SW 1271 (cell line): ENCODE measurements around the gene LRIG1.

Experiments
- DNase-seq, 2 experiments: peaks; one replicate each; lab custom pipeline; 2025; lab: John Stamatoyannopoulos, UW

The LRIG1 gene

DNA sequence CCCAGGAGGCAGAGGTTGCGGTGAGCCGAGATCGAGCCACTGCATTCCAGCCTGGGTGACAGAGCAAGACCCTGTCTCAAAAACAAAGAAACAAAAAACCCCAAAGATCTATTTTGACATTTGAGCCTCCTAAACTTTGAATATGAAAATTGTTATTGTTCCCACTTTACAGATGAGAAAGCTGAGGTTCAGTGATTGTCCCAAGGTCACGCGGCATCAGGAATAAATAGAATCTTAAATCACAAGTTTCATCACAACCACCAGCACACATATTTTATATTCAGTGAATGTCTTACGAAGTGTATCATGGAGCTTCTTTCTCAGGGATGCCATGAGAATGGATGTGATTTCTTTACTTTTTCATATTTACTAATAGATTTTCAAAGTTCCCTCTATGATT, 5.3 kb upstream of the LRIG1 start:
- no peak for DNase-seq

- no peak for DNase-seq
Measured at GRCh38 chr3:66504850-66505641, 4.2 kb upstream of the LRIG1 start.

DNA sequence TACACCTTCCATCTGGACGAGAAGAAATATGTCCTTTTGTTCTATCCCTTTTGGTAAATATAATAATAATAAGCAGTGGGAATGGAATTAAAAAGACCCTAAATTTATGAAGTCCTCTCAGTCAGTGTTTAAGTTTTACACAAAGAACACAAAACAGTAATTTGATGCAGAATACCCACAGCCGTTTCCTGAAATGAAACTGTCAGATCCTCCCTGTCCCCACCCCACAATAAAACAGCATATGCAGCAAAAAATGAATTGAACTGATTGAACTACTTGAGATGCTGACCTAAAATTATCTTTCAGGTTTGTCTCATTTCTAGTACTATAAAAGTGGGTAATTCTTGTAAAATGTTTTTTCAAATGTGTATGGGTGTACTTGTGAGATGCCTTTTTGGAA, 2.2 kb upstream of the LRIG1 start:
- no peak for DNase-seq

DNA sequence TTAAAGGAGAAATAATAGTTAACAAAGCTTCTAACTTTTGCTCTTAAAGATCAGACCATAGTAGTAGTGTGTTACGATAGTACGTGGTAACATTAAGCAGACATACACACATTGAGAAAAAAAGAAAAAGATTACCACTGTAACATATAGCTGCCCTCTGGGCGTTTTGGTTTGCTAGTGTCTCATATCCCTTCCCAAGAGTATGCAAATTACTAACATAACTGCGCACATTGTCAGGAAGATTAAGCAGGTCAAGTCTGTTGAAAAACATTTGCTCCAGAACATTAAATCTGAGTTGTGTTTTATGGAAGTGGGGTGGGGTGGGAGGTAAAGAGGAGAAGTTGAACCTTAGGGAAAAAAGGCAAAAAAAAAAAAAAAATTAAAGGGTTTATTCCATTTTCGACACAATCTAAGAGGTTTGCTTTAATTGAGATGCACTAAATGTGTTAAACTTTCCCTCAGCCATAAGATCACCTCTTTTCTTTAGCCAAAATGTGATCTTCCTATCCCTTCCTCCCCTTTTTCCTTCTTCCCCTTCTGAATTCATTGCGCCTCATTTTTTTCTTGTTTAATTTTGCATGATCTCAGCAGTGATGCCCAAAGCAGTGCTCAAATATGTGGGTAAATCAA, 1.5 kb upstream of the LRIG1 start:
- no peak for DNase-seq

DNA sequence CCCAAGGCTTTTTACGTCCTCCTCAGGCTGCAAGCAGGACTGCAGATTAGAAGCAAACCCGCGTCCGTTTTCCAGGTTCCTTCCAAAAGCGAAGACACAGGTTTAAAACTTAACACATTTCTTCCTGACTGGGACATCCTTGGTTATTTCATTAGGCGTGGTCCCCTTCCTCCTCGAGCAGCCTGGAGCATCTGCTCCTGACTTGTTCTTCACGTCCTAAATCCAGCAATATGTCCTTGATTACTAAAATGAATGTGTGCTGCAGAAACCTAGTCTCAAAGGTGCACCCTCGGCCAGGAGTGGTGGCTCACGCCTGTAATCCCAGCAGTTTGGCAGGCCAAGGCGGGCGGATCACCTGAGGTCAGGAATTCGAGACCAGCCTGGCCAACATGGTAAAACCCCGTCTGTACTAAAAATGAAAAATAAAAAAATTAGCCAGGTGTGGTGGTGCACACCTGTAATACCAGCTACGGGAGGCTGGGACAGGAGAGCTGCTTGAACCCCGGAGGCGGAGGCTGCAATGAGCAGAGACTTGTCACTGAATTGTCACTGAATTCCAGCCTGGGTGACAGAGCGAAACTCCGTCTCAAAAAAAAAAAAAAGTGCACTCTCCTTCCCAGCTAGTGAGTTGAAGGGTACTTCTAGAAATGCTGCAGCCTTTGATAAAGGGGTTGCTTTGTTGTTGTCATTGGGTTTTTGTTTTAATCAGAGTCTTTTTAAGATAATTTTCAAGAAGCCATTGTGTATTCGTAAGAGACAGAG, 842 bp upstream of the LRIG1 start:
- no peak for DNase-seq

GRCh38 chr3:66499881-66500575, 794 bp downstream of the LRIG1 start:
- DNase-seq, result no peak

DNA sequence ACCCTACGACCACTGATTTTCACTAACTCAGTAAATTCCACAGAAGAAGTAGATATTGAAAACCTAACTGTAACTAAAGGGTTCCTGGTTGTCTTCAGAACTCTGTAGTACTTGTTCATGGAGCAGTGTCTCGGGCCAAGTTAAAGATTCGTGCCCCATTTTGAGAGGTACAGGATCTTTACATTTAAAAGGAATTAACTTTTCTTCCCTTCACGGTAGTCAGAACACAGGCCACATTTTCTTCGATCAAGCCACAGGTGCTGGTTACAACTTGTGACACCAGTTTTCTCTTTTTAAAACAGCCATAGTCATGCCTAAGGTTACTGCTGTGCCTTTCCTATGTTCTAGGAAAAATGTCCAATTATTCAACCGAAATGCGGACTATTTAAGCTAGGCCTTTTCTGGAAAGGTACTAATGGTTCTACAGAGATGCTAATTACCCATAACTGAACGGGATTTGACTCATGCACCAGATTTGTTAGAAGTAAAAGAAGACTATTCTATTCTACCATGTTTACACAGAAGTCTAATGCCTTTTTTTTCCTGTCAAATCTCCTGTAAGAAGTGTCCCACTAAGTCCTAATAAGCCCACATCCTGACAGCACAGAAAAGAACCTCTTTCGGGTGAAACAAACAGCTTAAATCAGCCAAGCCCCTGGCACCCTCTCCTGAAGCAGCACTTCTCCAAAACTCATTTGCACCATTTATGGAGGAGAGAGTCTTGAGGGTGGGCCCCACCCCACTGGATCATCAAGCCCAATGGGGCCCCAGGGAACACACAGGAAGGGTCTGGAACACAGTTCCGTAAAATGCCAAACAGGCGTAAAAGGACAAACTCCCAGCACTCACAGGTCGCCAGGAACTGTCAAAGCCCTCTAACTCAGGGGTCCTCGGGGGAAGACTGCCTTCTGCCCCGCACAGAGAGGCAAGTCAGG, 1.9 kb downstream of the LRIG1 start:
- no peak for DNase-seq

DNA sequence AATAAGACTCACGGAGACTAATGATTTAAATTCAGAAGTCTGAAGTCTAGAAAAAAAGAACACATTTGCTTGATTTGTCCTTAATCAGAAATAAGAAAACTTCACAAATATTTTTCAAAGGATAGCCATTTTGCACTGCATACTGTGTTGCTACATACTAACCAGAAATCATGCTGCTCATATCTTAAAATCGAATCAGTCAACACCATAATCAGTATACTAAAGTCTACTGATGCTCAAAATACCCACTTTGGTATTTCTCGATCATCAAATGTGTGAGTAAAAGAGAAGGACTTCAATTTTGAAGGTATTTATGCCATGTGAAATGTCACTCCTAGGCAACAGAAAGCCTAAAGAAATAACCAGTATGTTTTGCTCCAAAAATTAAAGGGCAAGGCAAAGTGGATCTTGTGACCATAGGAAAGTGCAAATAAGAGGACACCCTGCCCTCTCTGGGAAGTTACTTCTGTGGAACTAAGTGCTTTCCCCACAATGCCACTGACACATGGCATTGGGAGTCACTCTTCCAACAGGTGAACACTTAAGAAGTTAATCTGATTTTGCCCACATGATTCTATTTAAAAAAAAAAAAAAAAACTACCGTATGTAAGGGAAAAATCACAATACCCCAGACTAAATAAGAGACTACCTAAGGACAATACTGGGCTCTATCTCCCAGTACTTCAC, 2.7 kb downstream of the LRIG1 start:
- no peak for DNase-seq

DNA sequence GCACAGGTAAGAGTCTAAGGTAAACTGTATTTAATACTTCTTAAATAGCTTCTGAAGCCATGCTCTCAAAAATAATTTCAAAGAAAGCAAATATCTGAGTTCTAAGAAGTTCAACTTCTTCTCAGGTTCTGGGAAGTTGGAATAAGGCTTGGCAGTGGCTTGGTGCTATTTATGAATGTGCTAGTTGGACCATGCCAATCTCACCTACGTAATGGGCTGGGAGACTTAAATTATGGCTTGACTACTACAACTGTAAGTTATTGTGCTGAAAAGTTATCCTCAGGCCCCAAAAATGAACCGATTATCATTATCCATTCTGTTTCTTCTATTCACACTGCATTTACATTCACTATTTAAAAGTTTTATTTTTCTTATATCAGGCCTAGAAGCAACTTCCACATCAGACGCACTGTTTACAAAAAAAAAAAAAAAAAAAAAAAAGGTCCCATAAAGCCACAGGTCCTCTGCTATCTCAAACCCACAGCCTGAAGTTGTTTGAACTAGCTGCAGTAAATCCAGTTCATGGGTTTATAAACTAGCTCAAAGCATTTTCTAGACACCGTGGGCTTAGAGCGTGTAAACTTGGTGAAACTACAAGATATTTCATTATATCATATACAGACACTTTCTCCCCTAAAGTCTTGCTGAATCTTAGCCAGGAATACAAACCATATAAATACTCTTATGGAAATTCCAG, 3.4 kb downstream of the LRIG1 start:
- no peak for DNase-seq

GRCh38 chr3:66496746-66497145, 4.1 kb downstream of the LRIG1 start:
- DNase-seq, result no peak

DNA sequence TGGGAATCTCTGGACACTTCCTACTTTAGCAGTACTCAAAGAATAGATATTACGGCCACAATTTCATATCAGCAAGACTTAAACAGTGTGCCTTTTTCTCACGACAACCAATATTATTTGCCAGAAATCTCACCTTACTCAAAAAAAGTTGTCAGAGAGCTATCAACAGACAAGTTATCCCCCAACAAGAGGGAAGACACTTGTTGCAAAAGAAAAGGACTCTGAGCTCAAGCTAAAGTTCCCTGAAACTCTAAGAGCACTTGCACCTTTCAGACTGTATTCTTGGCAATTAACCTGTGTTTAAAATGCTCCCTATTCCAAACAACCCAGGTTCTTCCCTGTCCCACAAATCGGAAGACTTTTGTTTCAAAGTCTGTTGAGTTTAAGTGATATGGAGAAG, 4.5 kb downstream of the LRIG1 start:
- no peak for DNase-seq

DNA sequence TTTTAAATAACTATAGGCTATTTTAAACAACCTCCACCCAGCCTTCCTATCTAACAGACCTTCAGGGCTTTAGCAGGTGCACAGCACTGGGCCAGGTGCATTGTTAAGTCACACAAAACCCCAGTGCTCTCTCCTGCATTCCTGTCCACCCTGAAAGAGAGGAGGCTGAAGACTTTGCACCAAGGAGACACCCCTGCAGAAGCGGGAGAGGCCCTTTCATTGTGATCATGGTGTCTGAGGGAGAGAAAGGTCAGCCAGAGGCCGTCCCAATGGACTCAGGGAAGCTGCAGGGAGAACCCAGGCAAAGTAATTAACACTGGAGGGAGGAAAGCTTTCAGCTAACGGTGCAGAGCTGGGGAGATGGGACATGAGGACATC, 5.2 kb downstream of the LRIG1 start:
- no peak for DNase-seq

GRCh38 chr3:66494959-66495667, 5.7 kb downstream of the LRIG1 start:
- DNase-seq, result no peak

DNA sequence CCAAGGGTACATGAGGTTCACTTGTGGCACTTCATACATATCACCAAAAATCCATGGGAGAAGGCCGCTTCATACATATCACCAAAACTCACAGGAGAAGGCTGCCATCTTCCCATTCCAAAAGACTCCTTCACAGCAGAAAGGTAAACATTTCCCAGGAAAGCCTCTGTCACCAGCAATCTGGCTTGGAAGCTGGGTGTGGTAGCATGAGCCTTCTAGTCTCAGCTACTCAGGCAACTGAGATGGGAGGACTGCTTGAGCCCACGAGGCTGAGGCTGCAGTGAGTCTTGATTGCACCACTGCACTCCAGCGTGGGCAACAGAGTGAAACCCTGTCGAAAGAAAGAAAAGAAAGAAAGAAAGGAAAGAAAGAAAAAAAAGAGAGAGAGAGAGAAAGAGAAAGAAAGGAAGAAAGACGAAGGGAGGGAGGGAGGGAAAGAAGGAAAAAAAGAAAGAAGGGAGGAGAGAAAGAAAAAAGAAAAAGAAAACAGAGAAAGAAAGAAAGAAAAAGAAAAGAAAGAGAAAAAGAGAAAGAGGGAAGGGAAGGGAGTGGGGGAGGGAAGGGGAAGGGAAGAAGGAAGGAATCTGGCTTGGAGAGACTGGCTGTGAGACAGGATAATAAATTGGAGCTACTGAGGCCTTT, 7.2 kb downstream of the LRIG1 start:
- DNase-seq, result no peak

- DNase-seq, result no peak
Measured at GRCh38 chr3:66492672-66493071, 8.2 kb downstream of the LRIG1 start.

GRCh38 chr3:66492071-66492470, 8.8 kb downstream of the LRIG1 start:
- no peak for DNase-seq

DNA sequence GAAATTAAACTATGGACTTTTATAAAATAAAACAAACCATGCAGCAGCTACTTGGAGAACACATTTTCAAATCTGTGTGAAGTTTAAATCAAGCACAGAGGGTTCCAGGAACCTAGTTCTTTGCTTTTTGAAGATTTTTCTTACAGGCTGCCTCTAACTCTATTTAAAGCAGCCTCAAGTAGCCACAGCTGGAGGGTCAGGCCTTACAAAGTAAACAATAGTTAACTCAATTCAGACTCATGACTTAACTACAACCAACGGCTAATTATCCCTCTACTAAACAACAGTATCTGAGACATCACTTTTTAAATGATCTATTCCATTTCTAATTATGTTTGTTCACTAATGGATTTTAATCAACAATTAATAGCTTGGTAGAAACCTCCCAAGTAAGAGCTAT, 9.8 kb downstream of the LRIG1 start:
- DNase-seq, result no peak

DNA sequence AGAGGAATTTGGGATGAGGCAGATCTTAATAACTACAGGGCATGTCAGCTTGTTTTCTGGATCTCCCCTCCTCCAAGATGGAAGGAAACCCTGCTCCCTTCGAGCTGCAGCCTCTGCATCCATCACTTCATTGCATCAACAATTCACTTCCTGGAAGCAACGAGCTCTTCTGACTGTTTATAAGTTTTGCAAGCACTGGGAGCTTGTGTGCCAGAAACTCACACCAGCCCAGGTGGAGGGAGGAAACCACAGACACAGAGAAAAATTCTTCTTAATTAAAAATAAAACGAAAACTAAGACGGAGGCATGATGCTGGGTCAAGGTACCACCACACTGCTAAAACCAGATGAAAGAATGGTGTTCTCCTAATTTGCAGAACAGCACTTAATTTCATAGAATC, 10.6 kb downstream of the LRIG1 start:
- DNase-seq, result no peak

DNA sequence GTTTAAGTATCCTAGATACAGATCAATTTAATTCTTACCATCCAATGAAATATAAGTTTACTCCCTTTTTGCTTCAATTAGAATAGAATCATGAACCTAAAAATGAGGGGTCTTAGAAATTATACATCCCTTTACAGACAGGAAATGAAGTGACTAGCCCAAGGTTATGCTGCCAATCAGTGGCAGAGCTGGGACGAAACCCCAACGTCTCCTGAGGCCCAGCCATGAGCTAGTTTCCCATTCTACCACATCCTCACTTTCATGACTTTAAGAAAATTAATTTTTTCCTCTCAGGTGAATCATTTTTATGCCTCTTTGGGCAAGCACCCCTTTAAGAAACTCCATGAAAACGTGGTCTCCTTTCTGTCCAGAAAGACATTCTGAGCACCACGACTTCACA, 11.2 kb downstream of the LRIG1 start:
- no peak for DNase-seq
